GM19463 (cell line): ENCODE results near the gene SLC5A4.
"Not testable (repeated sequence)": the region's sequence is repeated elsewhere in the genome, so short reads cannot be mapped to it uniquely, and the experiment has no call there.

Experiments
- ATAC-seq: cut with Tn5 transposase; IDR thresholded peaks from one replicate; pipeline ENCODE4 v1.9.1; 2021; ENCODE audit warnings: mild to moderate bottlenecking, moderate library complexity; ENCODE audit not compliant: unreplicated experiment

Gene SLC5A4

DNA sequence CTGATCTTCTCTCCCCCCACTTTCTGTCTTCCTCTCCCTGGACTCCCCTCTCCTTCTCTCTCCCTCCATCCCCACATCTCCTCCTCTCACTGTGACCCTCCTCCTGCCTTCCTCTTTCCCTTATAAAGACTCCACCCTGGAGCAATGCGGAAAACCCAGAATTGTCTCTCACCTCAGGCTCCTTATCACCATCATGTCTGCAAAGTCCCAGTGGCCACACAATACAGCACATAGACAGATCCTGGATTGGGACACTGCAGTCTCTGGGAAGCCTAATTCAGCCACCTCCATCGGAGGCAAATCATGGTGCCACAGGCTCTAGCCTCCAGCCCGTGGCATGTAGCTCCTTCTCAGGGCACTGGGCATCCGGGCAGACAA lies 53.0 kb downstream of the SLC5A4 start:
- no peak for ATAC-seq

GRCh38 chr22:32200752-32201151 lies 54.4 kb downstream of the SLC5A4 start:
- ATAC-seq = no peak

DNA sequence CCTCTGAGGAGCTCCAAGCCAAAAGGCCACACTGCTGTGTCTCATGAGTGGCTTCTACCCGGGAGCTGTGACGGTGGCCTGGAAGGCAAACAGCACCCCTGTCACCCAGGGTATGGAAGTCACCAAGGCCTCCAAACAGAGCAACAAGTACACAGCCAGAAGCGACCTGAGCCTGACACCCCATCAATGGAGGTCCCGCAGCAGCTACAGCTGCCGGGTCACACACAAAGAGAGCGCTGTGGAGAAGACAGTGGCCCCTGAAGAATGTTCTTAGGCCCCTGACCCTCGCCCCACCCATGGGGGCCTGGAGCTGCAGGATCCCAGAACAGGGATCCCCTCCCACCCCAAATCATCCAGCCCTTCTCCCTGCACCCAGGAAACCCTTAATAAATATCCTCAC lies 55.2 kb downstream of the SLC5A4 start:
- no peak for ATAC-seq

DNA sequence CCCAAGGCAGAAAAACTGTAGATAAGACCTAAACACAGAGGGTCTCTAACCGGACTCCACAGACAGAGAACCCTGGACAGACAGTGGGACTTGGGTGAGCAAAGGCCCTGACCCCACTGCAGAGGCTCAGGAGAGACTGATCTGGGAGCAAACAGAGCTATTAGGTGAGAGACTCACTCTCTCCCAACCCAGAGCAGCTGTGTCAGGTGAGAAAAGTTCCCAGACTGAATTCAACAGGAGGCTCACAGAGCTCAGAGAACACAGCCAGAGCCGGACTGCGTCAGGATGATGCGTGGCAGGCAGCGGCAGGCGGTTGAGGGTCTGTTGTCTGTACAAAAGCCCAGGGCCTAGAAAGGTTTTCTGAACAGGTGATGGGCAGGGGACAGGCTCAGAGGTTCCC lies 55.8 kb downstream of the SLC5A4 start:
- ATAC-seq = no peak

GRCh38 chr22:32197553-32198226 lies 57.5 kb downstream of the SLC5A4 start:
- ATAC-seq = not testable (repeated sequence)

DNA sequence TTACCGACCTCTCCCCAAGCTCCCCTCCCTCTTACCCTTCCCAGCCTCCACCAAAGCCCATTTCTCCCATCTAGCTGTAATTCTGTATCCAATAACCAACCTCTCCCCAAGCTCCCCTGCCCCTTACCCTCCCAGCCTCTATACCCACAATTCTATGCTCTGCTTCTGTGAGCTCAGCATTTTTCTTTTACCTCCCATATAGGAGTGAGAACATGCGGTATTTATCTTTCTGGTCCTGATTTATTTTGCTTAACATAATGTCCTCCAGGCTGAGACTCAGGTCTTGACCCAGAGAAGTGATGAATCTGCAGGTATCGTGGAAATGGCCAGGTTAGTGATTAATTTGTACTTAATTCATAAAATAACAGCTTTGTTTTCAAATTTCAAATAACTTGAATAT lies 59.2 kb downstream of the SLC5A4 start:
- ATAC-seq = not testable (repeated sequence)

- ATAC-seq = not testable (repeated sequence)
These were observed 61.8 kb downstream of the SLC5A4 start for GRCh38 chr22:32193346-32193745.

DNA sequence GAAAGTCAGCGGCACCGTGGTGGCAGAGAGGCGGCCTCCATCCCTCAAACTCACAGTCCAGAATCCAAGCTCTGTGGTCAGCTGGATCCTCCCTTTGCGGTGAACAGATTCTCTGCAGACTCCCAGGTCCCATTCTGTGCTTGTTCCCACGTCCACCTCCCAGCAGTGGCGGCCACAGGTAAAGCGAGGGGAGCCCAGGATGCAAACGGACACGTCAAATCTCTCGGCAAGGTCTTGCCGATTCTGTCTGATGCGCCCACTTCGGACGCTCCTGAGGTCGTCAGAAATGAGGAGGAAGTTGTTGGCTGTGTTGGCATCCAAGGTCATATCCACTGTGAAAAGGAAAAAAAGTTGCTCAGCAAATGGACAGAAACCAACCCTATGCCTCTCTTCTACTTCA lies 64.1 kb downstream of the SLC5A4 start:
- ATAC-seq = not testable (repeated sequence)

DNA sequence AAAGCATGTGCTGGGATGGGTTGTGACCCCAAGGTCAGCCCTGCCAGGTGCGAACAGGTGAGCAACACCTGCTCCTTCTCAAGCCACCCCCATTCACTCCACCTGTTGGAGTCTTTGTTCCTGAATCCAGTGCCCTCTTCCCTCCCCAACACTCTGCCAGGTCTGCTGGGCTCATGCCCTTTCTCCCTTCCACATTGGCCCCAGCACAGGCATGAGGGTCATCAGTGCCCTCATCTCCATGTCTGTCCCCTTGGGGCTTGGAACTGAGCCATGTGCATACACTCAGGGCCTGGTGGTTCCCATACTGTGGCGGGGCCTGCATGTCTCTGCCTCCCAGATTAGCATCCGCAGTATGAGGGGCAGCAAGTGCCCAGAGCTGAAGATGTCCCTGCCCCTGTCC lies 69.3 kb downstream of the SLC5A4 start:
- no peak for ATAC-seq

GRCh38 chr22:32183625-32184024 lies 71.5 kb downstream of the SLC5A4 start:
- no peak for ATAC-seq

DNA sequence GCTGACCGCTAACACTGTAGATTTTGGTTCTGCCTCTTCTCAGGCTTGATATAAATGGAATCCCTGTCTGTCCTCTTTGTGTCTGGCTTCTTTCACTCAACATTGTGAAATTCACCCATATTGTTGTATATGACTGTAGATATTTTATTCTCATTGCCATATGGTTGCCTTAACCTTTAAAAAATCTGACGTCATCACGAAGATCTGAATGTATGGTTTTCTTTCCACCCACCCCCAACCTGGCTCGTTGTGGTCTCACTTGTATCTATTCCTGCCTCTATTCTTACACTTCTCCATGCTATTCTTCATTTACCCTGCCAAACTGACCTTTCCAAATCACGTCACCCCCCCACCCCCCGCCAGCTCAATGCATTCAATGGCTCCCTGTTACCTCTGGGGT lies 74.1 kb downstream of the SLC5A4 start:
- ATAC-seq = no peak

GRCh38 chr22:32177221-32177765 lies 77.9 kb downstream of the SLC5A4 start:
- no peak for ATAC-seq

DNA sequence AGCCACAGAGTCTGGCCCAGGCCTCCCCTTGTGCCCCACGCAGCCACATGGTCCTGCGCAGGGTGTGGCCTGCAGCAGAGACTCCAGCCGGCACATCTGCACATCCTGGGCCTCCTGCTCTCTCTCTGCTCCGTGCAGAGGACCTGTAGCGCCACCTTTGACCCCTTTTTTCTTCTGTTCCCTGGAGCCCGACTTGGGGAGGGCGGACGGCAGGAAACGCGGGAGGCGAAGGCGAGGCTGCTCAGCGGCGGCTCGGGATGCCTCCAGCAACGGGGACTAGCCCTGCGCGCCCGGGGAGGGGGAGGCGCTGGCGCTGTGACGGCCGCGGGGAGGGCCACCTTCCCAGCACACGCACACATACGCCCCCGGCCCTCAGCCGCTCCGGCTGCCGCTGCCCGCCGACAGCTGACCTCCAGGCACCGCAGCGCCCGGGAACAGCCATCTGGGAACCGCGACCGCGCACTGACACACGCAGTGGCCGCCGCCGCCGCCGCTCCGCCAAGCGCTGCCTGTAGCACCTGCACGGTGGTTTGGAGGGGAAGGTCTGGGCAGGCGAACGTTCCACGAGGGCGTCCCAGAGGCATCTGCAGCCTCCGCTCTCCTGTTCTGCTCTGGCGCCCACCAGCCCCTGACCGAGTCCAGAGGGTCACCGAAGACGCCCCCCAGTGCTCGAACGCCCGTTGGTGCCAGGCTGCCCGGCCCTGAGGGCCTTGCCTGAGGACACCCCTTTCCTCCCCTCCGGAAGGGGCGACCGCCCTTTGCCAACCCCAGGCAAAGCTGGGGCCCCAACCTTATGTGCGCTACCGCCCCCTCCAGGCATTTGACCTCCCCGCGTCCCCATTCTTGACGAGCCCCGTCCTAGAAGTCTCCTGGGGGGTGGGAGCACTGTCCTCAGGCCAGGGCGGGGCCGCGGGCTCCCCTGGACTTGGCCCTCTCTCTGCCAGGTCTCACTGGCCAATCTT lies 79.2 kb downstream of the SLC5A4 start:
- no peak for ATAC-seq

DNA sequence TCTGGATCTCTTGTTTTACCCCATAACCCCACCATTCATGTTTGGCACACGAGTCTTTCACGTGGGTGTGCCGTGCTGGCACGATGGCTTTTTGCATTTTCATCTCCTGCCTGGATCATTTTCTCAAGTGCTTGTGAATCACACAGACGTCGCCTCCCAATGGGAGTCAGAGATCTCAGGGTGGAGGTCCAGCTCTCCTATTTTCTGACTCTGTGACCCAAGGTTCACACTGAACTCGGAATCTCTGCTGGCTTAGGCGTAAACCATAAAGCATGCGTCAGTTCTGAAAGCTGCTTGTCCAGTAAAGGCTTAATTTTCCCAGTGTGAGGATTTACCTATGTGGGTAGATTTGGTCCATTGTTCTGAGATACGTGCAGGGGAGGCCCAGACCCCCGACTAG lies 80.0 kb downstream of the SLC5A4 start:
- no peak for ATAC-seq
